ENCODE measurements around the gene KRT15.
"Not testable (repeated sequence)": the region's sequence is repeated elsewhere in the genome, so short reads cannot be mapped to it uniquely, and the experiment has no call there.

Gene KRT15

DNA sequence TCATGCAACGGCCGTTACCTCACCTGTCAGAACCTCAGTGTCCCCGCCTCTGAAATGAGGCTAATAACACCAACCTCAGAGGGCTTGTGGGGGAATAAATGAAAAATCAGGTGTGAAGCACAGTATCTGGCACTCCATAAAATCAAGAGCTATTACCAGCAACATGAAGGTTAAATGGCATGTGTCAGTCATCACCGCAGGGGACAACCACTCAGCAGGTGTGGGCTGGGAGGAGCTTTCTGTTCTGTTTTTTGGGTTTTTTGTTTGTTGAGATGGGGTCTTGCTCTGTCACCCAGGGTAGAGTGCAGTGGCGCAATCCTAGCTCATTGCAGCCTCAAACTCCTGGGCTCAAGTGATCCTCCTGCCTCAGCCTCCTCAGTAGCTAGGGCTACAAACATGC, 26.2 kb upstream of the KRT15 start:
- in situ Hi-C loops (cut with MboI; ENCODE audit: low sequenced_read_pairs) = loop anchor here (5.0 kb wide), 1 partner anchor 38 kb away; the partner anchor contains the start of gene KRT13

DNA sequence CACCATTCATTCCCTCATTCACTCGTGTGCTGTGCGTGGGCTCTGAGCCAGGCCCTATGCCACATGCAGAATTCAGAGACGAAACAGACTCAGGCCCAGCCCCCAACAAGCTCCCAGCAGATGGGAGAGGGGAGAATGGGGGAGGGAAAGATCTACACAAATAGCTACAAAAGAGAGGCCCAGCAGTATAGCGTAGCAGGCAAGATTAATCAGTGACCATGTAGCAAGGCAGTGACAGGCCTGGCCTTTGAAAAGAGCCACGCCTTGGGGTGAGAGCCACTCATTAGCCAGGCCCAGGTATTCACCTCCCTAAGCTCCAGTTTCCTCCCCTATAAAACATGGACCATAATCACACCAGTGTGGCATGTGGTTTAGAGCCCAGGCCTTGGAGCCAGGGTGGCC, 25.8 kb upstream of the KRT15 start:
- in situ Hi-C loops (cut with MboI; ENCODE audit: low sequenced_read_pairs) = no loop called here

DNA sequence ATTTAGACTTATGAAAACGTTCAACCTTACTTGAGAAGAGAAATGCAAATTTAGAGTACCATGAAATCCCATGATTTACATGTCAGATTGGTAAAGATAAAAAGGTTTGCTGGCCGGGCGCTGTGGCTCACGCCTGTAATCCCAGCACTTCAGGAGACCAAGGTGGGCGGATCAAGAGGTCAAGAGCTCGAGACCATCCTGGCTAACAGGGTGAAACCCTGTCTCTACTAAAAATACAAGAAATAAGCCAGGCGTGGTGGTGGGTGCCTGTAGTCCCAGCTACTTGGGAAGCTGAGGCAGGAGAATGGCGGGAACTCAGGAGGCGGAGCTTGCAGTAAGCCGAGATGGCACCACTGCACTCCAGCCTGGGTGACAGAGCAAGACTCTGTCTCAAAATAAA, 24.1 kb upstream of the KRT15 start:
- in situ Hi-C loops (cut with MboI; ENCODE audit: low sequenced_read_pairs) = not testable (repeated sequence)

DNA sequence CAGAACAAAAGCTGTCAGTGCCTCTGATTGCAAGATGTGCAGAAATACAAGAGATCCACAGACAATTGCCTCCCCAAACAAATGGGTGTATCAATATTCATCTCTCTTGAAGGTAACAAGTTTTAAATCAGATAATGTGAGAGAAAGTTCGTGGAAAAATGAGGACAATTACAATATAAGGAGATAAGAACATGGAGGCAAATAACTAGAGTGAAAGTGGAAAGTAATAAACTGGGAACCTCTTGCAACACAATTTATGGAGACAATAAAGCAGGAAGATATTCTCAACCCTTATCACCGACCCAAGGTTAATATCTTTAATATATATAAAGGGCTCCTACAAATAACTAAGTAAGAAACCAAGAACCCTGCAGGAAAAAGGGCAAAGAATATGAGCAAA, 23.7 kb upstream of the KRT15 start:
- in situ Hi-C loops (cut with MboI; ENCODE audit: low sequenced_read_pairs) = no loop called here

DNA sequence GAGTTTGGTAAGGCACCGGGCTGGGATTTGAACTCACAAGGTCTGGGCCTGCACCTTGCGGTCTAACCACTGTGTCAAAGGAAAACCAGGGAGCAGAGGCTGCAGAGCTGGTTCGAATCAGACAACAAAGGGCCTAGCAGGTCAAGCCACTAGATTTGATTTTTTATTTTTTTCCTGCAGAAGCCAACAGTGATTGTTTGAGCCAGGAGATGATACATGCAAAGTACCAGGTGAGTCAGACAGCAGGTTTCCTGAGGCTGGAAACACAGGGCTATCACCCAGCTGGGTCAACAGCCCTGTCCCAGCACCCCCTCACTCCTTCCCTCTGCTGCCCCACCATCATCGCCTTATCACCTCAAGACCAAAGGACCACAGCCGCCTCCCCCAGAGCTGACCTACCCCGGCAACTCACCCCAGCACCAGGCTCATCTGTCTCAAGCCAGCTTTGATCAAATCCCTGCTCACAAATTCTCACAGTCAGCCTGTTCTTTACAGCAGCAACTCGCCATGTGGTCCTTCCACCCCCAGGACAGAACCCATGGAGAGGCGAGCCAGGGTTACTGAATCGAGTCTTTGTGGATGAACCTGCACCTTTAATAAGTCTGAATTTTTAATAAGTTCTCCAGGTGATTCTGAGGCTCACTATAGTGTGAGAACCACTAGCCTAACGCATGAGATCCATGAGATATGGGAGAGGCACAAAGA, 22.4 kb upstream of the KRT15 start:
- in situ Hi-C loops (cut with MboI; ENCODE audit: low sequenced_read_pairs) = no loop called here

DNA sequence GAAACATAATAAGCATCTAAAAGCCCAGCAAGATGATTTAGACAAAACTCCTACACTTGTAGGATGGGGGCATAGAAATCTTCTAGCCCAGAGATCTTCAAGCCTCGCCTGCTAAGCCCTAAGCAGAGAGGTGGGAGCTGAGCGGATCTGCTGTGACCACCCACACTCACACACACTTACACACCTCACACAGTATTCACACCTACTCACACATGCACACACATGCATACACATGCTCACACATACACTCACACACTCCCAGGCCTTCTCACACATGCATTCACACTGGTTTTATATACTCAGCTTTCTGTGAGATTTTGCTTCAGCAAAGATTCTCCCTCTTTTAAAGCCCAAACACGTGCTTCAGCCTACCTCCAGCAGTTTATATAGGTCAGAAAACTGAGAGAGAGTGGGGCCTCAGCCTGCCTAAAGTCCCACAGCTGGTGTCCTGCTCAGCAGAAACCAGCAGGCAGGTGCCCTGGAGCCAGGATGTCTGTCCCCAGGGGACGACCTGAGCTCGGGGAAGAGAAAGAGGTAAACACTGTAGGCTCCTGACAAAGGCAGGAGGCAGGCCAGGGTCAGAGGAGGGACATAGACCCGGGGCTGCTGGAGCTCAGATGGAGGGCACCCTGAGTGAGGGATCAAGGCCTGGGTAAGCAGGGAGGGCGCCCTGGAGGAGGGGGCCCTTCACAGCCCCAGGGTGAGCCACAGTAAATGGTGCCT, 21.4 kb upstream of the KRT15 start:
- in situ Hi-C loops (cut with MboI; ENCODE audit: low sequenced_read_pairs) = no loop called here

DNA sequence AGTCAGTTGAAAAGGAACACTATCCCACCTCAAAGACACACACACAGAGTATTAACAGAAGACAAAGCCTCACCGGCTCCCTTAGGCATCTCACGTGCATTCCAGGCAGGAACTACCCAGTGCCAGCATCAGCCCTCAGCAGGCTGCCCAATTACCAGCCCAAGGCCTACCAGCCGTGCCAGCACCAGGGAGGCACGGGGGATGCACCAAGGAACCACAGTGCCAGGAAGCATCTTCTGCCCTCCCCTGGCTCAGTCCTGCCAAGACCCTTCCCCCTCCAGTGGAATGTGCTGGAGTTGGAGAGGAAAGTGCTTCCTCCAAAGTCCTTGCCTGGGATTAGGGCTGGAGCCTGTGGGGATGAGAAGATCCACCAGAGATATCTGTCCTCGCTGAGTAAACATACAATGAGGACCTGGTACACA, 20.4 kb upstream of the KRT15 start:
- in situ Hi-C loops (cut with MboI; ENCODE audit: low sequenced_read_pairs) = no loop called here

DNA sequence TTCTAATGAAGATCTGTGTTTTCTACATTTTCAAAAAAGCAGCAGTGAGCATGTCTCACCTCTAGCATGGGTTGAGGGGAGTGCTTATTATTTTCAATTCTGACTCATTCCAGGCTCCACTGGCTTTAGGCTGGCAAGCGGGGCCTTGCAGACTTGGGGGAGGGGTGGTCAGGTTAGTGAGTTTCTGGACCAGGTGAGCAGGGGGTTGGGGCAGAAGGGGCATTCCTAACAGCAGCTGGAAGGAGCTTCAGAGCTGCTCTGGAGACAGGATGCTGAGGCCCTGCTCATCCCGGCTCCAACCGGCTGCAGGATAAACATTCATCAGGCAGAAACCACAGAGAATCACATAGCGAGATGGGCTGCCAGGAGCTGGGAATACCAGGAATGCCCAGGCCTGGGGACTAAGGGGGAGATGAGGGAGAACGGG, 19.9 kb upstream of the KRT15 start:
- in situ Hi-C loops (cut with MboI; ENCODE audit: low sequenced_read_pairs) = no loop called here

DNA sequence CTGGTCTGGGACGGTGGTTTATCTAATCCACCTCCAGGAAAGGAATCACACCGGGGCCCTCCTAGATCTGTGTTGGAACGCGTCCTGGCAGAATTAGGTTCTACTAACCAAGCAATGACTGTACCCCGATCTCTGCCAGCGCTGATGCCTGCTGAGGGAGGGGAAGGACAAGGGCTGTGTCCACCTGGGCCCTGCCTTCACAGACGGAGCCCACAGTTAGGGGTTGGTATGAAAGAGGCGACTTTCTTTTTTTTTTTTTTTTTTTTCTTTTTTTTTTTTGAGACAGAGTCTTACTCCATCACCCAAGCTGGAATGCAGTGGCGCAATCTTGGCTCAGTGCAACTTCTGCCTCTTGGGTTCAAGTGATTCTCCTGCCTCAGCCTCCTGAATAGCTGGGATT, 19.3 kb upstream of the KRT15 start:
- in situ Hi-C loops (cut with MboI; ENCODE audit: low sequenced_read_pairs) = no loop called here

DNA sequence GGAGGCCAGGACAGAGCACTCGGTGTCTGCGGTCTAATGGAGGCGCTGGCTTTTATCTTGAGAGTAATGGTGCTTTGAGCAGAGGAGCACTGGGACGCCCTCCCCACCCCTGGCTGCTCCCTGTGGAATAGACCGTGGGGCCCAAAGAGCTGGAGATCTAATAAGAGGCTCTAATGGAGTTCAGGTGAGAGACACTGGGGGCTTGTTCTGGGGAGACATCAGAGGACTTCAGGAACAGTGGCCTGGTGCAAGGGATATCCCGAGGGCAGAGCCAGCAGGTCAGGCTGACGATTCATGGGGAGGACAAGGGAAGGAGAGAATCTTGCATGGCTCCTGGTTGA, 18.9 kb upstream of the KRT15 start:
- in situ Hi-C loops (cut with MboI; ENCODE audit: low sequenced_read_pairs) = no loop called here

DNA sequence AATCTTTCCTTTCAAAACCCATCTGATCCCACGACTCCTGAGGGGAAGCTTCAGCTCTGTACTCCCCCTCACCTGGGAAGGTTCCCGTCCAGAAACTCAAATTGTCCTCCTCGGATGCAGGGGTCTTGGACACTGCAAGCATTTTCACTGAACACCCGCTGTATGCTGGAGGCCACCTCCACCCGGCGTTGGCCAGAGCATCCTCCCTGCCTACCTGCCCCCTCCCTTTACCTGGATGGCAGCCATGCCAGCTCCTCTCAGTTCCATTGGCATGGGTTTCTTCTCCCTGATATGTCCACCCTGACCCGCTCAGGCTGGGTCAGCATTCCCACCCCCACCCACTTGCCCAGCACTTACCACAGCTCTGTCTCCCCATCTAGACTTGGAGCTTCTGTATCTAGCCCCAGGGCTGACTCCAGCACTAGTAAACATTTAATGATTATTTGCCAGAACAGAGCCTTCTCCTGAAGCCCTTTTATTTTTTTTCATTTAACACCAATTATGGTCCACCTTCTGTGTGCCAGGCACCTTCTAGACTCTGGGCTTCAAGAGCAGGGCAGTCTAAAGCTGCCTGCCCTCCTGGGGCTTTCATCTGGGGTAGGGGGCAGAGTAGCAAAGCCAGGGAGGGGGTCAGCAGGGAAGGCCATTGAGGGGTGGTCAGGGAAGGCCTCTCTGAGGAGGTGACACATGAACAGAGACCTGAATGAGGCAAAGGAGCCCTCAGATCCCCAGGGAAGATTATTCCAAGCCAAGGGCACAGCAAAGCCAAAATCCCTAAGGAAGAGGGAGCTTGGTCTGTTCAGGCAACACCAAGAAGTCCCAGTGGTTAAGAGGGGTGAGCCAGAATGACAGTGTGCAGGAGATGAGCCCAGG, 18.3 kb upstream of the KRT15 start:
- in situ Hi-C loops (cut with MboI; ENCODE audit: low sequenced_read_pairs) = no loop called here

DNA sequence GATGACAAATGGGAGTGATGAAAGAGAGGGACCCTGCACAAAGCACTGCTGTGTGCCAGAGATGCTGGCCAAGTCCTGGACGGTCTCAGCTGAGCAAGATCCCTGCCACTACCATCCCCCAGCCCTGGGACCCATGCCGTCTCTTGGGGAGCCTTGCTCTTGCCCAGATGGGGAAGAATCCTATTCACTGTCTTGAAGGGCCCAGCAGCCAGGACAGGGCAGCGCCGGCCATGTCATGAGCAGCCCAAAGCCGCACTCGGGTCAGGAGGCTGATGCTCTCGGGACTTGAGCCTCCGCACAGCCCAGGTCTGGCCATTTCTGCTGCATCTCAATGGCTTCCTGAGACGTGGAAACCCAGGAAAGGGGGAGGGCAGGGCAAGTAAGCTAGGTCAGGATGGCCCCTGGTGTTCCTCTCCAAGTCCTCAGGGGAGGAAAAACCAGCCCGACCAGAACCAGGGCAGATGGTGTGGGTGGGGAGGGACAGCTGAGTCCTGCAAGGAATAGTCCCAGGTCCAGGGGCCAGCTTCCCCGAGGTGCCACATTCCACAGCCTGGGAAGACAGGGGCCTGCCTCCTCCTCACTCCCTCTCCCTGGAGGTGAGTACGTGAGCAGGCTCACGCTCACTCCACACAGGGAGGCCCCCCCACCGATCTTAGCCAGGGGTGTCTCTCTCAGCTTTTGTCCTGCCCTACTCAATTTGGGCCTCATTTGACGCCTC, 17.2 kb upstream of the KRT15 start:
- in situ Hi-C loops (cut with MboI; ENCODE audit: low sequenced_read_pairs) = no loop called here

DNA sequence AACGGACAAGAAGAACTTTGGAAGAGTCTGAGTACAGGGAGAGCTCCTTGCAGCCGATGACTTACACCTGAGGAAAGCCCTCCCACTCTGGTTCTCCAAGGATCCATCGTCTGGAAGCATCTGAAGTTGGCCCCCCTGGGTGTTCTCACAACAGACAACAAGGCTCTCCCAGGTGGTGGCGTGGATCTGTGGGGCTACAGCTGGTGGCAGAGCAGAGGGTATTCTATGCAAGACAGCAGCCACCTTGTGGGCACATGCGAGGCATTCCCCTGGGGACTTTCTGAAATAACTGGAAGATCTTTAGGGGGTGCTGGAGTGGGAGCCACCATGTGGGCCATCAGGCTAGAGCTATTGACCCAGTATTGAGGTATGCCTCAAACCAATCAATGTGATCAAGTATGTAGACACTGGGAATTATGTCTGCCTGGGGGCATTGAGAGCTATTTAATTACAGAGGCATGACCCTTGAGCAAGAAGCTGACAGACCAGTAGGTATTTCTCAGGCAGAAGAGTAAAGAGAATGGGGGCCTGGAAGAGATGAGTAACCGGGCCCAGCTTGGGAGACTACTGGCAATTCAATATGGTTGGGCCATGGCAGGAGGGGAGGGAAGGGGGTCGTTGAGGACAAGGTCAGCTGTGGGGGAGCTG, 16.3 kb upstream of the KRT15 start:
- in situ Hi-C loops (cut with MboI; ENCODE audit: low sequenced_read_pairs) = no loop called here

DNA sequence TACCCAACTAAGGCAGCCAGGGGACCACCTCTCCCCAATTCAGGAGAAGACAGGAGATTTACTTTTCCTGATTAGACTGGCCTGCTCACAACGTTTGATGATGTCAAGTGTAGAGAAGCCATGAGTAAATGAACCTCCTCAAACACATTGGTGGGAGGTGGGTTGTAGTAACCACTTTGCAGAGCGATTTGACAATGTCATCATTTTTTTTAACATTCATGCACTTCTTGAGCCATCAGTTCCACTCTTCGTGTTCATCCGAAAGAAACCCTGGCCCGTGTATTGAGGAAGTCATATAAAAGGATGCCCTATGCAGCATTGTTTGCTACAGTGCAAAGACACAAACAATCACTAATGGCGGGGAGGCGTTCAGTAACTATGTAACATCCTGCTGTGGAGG, 14.9 kb upstream of the KRT15 start:
- in situ Hi-C loops (cut with MboI; ENCODE audit: low sequenced_read_pairs) = no loop called here

DNA sequence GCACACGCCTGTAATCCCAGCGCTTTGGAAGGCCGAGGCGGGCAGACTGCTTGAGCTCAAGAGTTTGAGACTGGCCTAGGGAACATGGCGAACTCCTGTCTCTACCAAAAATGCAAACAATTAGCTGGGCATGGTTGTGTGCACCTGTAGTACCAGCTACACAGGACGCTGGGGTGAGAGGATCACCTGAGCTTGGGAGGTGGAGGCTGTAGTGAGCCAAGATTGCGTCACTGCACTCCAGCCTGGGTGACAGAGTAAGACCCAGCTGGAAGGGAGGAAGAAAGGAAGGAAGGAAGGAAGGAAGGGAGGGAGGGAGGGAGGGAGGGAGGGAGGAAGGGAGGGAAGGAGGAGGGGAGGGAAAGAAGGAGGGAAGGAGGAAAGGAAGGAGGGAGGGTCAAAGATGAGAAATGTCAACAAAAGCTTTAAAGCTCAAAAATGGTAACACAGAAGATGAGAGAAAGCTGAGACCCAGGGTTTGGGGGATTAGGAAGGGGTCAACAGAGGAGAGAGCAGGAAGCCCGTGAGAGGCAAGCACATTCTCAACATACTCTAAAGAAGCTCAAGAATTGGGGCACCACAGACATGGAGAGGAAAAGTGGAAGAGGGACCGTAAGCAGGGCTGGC, 14.4 kb upstream of the KRT15 start:
- in situ Hi-C loops (cut with MboI; ENCODE audit: low sequenced_read_pairs) = no loop called here

DNA sequence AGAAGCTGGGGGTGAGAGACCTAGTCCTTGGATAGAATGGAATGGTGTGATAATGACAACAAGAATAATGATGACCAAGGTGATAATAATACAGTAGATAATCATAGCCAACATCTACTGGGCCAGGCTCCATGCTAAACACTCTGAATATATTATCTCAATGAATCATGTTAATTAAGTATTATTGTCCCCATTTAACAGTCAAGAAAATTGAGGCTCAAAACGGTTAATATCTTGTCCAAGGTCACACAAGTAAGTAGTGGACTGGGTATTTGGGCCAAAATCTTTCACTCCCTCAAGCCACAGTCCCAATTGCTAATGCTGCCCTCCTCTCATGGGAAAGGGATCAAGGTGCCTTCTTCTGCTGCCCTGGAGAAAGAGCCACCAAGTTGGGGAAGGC, 13.3 kb upstream of the KRT15 start:
- in situ Hi-C loops (cut with MboI; ENCODE audit: low sequenced_read_pairs) = no loop called here

DNA sequence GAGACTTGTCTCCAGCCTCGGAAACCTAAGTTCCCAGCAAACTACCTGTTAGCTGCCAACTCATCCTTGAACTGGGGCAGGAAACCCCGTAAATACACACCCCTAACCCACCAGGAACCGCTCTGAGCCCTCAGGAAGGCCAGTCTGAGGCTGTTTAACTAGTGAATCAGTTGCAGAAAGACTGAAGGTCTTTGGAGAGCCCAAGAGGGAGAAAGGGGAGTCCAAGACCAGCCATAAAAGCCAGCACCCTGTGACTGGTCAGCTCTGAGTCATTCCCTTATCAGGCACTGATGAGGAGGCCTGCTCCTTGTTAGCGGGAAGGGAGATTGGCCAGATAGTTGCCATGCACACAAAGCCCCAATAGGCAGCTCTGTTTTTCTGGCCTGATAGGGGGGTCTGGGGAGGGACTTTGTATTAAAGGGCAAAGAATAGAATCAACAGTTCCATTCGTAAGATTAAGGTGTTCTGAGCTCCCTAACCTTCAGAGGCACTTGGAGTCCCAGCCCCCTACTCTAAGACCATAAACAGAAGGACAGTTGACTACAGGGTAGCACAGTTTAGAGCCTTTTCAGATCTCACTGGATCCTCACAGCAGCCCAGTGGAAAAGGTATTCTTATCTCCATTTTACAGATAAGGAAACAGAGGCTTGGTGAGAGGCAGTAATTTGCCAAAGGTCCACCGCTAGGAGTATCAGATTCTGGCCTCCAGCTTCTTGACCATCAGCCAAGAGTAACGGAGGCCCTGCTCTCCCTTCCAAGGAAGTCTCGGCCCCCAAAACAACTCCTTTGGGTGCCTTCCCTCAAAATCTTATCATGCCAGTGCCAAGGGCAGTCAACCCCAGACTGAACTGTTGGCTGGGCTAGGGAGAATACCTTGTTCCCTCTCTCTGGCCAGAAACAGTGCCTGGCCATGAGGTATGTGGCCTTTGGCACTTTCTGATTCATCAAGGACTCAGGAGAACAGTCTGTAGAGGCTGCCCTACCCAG, 11.7 kb upstream of the KRT15 start:
- in situ Hi-C loops (cut with MboI; ENCODE audit: low sequenced_read_pairs) = no loop called here

DNA sequence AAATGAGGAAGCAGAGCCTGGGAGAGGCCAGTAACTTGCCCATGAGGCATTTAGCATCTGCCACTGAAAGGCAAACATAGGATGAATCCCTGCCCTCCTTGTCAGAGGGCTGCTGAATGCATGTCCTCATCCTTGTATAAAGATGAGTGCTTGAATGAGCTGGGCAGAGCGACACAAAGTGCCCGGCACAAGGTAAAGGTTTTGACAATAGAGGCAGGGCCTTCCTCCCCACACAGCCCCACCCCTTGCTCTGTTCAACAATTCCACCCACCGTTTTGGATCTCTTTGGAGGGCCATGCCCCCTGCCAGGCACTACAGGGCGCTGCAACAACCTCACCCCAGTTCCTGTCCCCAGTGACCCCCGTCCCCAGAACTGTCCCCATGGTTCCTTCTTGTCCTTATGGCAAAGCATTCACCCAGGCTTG, 10.8 kb upstream of the KRT15 start:
- in situ Hi-C loops (cut with MboI; ENCODE audit: low sequenced_read_pairs) = no loop called here

DNA sequence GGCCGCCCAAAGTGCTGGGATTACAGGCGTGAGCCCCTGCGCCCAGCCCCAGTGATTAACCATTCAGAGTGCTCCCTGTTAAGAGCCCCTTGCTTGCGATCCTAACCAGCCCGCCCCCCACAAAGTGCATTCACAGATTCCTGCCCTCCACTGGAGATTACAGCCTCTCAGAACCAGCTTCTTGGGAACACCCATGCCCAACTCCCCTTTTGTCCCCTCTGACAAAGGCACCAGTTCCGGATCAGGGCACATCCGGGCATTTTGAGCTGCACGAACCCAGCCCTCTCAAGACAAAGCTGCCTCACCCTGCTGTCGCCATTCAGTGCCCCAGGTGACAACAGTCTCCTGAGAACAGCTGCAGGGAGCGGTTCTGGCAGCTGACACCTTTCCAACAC, 10.3 kb upstream of the KRT15 start:
- in situ Hi-C loops (cut with MboI; ENCODE audit: low sequenced_read_pairs) = no loop called here
